Psoas muscle (tissue), 8 donors: Measurements from ENCODE around the gene EPHB1. TPM values are rescaled to one million over a fixed set of nuclear protein-coding genes. Genes with fewer than 3 reads are reported as not detected.

Experiments
- ATAC-seq, 4 donors: fragments of 200-7000 bp; cut with Tn5 transposase; one replicate each; pipeline ENCODE4 v1.9.1; 2020; ENCODE audit warnings: moderate library complexity in 3 of 4, mild to moderate bottlenecking in 2 of 4
- DNase-seq, 2 donors: peaks; one replicate each; pipeline ENCODE4 v3.0.0-alpha.2; 2020
- H3K27ac ChIP-seq: fragments of 200-600 bp; one replicate; pipeline ENCODE4 v1.8.0; 2022
- H3K27me3 ChIP-seq, 3 donors: fragments of 200-600 bp in 1 of 3; one replicate each; pipeline versions ENCODE4 v1.6.1 to v1.8.0; 2013 to 2022; ENCODE audit warnings: low read length in 2 of 3, mild to moderate bottlenecking in 2 of 3, moderate library complexity in 1 of 3; ENCODE audit not compliant: insufficient read depth in 3 of 3
- H3K36me3 ChIP-seq, 2 donors: fragments of 200-600 bp in 1 of 2; one replicate each; pipeline versions ENCODE4 v1.6.1 to v1.8.0; 2013 to 2022; ENCODE audit warnings: low read depth in 1 of 2, mild to moderate bottlenecking in 1 of 2, moderate library complexity in 1 of 2; ENCODE audit not compliant: insufficient read depth in 1 of 2
- H3K4me1 ChIP-seq: fragments of 200-600 bp; one replicate; pipeline ENCODE4 v1.8.0; 2022
- H3K4me3 ChIP-seq: fragments of 200-600 bp; one replicate; pipeline ENCODE4 v1.8.0; 2022; ENCODE audit warnings: mild to moderate bottlenecking
- H3K9me3 ChIP-seq: fragments of 200-600 bp; one replicate; pipeline ENCODE4 v1.8.0; 2022
- WGBS, 3 donors: extraction: QIAGEN DNeasy Blood & Tissue Kit; methylation state at CpG; one replicate each; pipeline versions ENCODE4 v1.1.6 to v1.1.7; 2013; 5-methylcytosine and 5-hydroxymethylcytosine counted together
- intact Hi-C, 2 donors: fragments of 100-400 bp; cut with DNase I; formaldehyde crosslinking; loops; one replicate each; pipeline versions ENCODE4 v1.11.0 to v1.14.2; 2022
- polyA plus RNA-seq, 3 donors: library from polyadenylated mRNA; stranded (reverse); fragments of 200-250 nt; gene quantifications; one replicate each; pipeline ENCODE4 v1.2.3, GENCODE V29; 2013
- total RNA-seq, 4 donors: library from RNA; stranded (reverse); fragmentation: NEBNext Ultra II Directional in 2 of 4; extraction: Animal tissue kit (Norgen Biotek cat#: 25700) in 2 of 4; gene quantifications; one replicate each; pipeline versions ENCODE4 v1.2.1 to v1.2.4, GENCODE V29; 2021 to 2023
- TF ChIP-seq, protein P1 (sequence below): fragments of 200-600 bp; IDR thresholded peaks from one replicate; pipeline ENCODE4 v1.8.0; 2022; ENCODE audit warnings: antibody characterized with exemption
- donor health status: healthy with polysubstance abuse.
- donor health status: DM: no; HTN: no; CAD: no; lungs with moderate emphysema.
- donor health status: Bipolar disorder and iron deficiency.
- donor health status: healthy.
- donor health status: DM: yes; HTN: yes; CAD: no.
- donor health status: DM: no; HTN: no; CAD: no.
- donor health status: DM: no; HTN: no; CAD: no.
- donor health status: DM: yes; HTN: yes; CAD: no.

The EPHB1 gene
- total and polyA plus RNA-seq, 7 donors: 0.85 to 6.3 (median 2.0) TPM

DNA sequence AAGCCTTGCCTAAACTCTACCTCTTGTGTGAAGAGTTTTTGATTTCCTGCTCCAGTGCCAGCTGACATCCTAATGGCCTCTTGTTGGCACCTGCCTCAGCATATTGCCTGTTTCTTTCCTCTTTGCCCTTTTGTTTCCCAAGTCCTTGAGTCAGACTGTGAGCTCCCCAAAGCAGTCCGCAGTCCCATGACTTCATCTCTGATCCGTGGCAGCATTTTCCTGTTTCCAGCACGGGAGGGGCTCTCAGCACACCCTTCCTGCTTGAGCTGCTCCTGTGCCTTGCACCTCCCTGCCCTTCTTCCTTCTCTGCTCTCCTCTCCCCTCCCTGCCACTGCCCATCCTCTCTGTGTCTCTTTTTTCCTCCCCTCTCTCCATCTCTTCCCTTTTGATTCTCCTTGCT, 179.6 kb downstream of the EPHB1 start:
- no peak overlapping the region for H3K27ac ChIP-seq

DNA sequence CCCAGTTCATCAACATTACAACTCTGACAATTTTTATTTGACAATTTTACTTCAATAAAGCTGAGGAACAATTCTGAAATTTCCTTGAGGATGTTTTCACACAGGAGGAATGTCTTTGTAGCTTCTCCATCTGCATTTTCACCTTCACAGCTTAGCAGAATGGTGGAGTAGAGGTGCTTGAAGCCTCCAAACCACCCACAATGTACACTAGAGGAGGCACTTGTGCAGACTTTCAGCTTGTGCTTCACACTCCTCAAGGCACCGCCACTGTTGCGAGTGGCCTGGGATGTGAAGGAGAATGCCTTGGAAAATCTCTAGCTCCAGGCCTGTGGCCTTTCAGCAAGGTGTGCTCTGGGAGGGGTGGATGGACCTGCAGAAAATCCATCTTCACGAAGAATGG, 181.9 kb downstream of the EPHB1 start:
- Histone ChIP-seq H3K36me3 (no peaks in the 10 kb centered on the region), H3K27ac (no peak overlapping the region), H3K27me3 (no peaks in the 10 kb centered on the region), H3K9me3 (no peaks in the 10 kb centered on the region), H3K4me3 (no peak overlapping the region), H3K4me1 (no peaks in the 10 kb centered on the region)
- intact Hi-C loops: no loop called here
- TF ChIP-seq, protein P1, sequence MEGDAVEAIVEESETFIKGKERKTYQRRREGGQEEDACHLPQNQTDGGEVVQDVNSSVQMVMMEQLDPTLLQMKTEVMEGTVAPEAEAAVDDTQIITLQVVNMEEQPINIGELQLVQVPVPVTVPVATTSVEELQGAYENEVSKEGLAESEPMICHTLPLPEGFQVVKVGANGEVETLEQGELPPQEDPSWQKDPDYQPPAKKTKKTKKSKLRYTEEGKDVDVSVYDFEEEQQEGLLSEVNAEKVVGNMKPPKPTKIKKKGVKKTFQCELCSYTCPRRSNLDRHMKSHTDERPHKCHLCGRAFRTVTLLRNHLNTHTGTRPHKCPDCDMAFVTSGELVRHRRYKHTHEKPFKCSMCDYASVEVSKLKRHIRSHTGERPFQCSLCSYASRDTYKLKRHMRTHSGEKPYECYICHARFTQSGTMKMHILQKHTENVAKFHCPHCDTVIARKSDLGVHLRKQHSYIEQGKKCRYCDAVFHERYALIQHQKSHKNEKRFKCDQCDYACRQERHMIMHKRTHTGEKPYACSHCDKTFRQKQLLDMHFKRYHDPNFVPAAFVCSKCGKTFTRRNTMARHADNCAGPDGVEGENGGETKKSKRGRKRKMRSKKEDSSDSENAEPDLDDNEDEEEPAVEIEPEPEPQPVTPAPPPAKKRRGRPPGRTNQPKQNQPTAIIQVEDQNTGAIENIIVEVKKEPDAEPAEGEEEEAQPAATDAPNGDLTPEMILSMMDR: no peak
- 94 to 98% (median 96%) methylated on average over 3 of the region's 3 CpGs for WGBS, 3 donors
- DNase-seq: no peak
- no peak for ATAC-seq

More for the DNA sequence above, 179.6 kb downstream of the EPHB1 start:
- 47 to 64% (median 62%) methylated on average over 3 of the region's 3 CpGs for WGBS, 3 donors
- intact Hi-C loops: no loop called here
- Histone ChIP-seq H3K4me3 (no peak overlapping the region), H3K36me3 (no peaks in the 10 kb centered on the region), H3K9me3 (no peaks in the 10 kb centered on the region), H3K27me3 (no peaks in the 10 kb centered on the region), H3K4me1 (no peaks in the 10 kb centered on the region)
- no peak for ATAC-seq
- no peak for DNase-seq
- TF ChIP-seq, protein P1: no peak

DNA sequence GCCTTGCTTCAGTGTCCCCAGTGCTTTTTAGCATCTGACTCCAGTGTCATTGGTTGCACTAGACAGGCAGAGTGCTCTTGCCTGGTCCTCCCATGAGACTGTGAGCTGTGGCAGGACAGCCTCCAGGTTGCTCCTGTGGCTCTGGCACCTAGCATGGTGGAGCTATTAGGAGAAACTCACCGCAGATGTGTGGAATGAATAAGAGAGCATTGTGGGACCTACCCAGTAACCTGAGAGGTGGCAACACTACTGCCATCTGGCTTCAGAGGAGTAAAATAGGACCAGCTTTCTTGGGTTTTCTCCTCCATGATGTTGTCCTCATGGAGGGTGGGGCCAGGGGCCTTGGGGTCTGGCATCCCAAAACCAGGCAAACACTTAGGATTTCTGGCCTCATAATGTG, 183.6 kb downstream of the EPHB1 start:
- intact Hi-C loops: loop anchor here in 1 of 2 donors (1.0 kb wide), 1 partner anchor 183 kb away; the partner anchor contains the start of gene EPHB1
- ATAC-seq: peak; percentile 75 to 97 (median 91)
- Histone ChIP-seq H3K9me3 (no peaks in the 10 kb centered on the region), H3K4me1 (no peaks in the 10 kb centered on the region), H3K4me3 (no peak overlapping the region), H3K27ac (no peak overlapping the region), H3K27me3 (no peaks in the 10 kb centered on the region), H3K36me3 (no peaks in the 10 kb centered on the region)
- WGBS, 3 donors: 33 to 45% (median 41%) methylated on average over 1 of the region's 1 CpG
- TF ChIP-seq, protein P1: peak; percentile 34
- DNase-seq: no peak

DNA sequence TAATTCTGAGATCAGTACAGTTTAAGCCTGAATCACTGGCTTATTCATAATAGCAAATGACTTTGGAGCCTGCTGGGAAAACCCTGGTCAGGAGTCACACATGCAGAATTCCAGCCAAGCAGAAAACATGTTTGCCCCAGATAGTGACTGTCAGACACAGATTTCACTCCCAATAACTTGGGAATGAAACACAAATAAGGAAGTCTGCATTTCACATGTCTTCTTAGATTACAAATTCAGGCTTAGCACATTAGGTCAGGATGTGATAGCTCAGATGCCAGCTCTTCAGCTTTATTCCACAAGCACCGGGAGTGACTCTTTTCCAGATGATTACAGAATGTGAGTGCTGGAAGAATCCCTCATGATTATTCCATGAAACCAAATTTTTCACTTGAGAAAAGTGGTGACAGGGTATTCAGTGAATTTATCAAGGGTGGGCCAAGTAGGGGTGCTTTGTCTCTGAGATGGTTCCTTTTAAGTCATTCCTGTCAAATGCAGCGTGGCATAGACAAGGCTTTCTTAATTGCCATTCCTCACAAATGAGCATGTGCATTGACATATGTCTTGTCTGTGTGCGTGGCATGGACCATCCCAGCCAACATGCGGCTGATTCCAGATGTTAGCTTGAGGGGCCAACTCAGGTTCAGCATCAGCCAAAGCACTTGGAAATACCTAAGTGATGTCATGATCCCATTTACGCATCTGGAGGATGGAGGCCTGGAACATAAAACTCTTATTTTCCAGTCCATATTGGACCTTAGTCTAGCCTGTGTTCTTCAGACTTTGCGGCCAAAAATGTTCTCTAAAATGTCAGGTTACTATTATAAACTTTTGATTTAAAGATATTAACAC, 191.0 kb downstream of the EPHB1 start:
- no peaks in the 10 kb centered on the region for H3K36me3 ChIP-seq
- no peak overlapping the region for H3K4me3 ChIP-seq
- 57 to 63% (median 60%) methylated on average over 6 of the region's 6 CpGs for WGBS, 3 donors
- H3K27ac ChIP-seq: no peak overlapping the region
- TF ChIP-seq, protein P1: no peak
- H3K9me3 ChIP-seq: no peaks in the 10 kb centered on the region
- ATAC-seq: peak in 2 of 4 donors; percentile 34 to 40
- intact Hi-C loops: loop anchor here in 1 of 2 donors (10.0 kb wide), 1 partner anchor 509 kb away; no protein-coding TSS in a partner anchor
- no peaks in the 10 kb centered on the region for H3K27me3 ChIP-seq
- DNase-seq: no peak
- peaks cover 4% of the 10 kb centered on the region for H3K4me1 ChIP-seq
